ENCODE results near the gene POC1A.
A peak's percentile ranks its signal among the peaks of the same experiment; 100 is the strongest.

The POC1A gene

GRCh38 chr3:52063026-52063723, 91.0 kb downstream of the POC1A start:
- no peak overlapping the region for H3K4me3 ChIP-seq
- H3K4me2 ChIP-seq = no peak overlapping the region
- no peak overlapping the region for H3K27ac ChIP-seq
- no peaks in the 10 kb centered on the region for H4K20me1 ChIP-seq
- H3K36me3 ChIP-seq = no peaks in the 10 kb centered on the region
- H3K9me3 ChIP-seq = no peaks in the 10 kb centered on the region
- no peak overlapping the region for H3K9ac ChIP-seq
- H3K27me3 ChIP-seq = no peaks in the 10 kb centered on the region
- TF ChIP-seq Cebpa-rat (IDR thresholded peaks at IDR 0.05) = no peak
- peaks cover 44% of the 10 kb centered on the region for H3K4me1 ChIP-seq

- H3K9me3 ChIP-seq = no peaks in the 10 kb centered on the region
- no peak overlapping the region for H3K9ac ChIP-seq
- H3K4me1 ChIP-seq = peaks cover 51% of the 10 kb centered on the region
- TF ChIP-seq Cebpa-rat (IDR thresholded peaks at IDR 0.05) = no peak
- no peaks in the 10 kb centered on the region for H4K20me1 ChIP-seq
- no peaks in the 10 kb centered on the region for H3K27me3 ChIP-seq
- no peaks in the 10 kb centered on the region for H3K36me3 ChIP-seq
- H3K27ac ChIP-seq = no peak overlapping the region
- no peak overlapping the region for H3K4me2 ChIP-seq
- H3K4me3 ChIP-seq = no peak overlapping the region
Measured at GRCh38 chr3:52062505-52062904, 91.7 kb downstream of the POC1A start.

GRCh38 chr3:52061121-52061910, 92.9 kb downstream of the POC1A start:
- H3K4me1 ChIP-seq = peaks cover 57% of the 10 kb centered on the region
- H3K9ac ChIP-seq = no peak overlapping the region
- TF ChIP-seq Cebpa-rat (IDR thresholded peaks at IDR 0.05) = no peak
- H3K4me3 ChIP-seq = no peak overlapping the region
- H3K27ac ChIP-seq = no peak overlapping the region
- no peak overlapping the region for H3K4me2 ChIP-seq
- no peaks in the 10 kb centered on the region for H3K36me3 ChIP-seq
- no peaks in the 10 kb centered on the region for H3K9me3 ChIP-seq
- no peaks in the 10 kb centered on the region for H3K27me3 ChIP-seq
- no peaks in the 10 kb centered on the region for H4K20me1 ChIP-seq

GRCh38 chr3:52059781-52060180, 94.4 kb downstream of the POC1A start:
- peak overlapping the region; percentile 99 for H3K4me2 ChIP-seq
- H3K4me3 ChIP-seq = no peak overlapping the region
- H3K27me3 ChIP-seq = no peaks in the 10 kb centered on the region
- H3K27ac ChIP-seq = peak overlapping the region; percentile 7; the same call in 1 of the 2 replicates
- no peaks in the 10 kb centered on the region for H3K9me3 ChIP-seq
- no peak for TF ChIP-seq Cebpa-rat (IDR thresholded peaks at IDR 0.05)
- H4K20me1 ChIP-seq = peaks cover 9% of the 10 kb centered on the region
- H3K36me3 ChIP-seq = no peaks in the 10 kb centered on the region
- H3K9ac ChIP-seq = no peak overlapping the region
- H3K4me1 ChIP-seq = peaks cover 49% of the 10 kb centered on the region

- Histone ChIP-seq H3K4me2 (peak overlapping the region; percentile 99), H3K36me3 (peaks cover 13% of the 10 kb centered on the region), H3K4me3 (peak overlapping the region; percentile 95), H3K9ac (peak overlapping the region; percentile 70), H4K20me1 (peaks cover 27% of the 10 kb centered on the region), H3K9me3 (no peaks in the 10 kb centered on the region), H3K27ac (no peak overlapping the region; the same call in 1 of the 2 replicates), H3K4me1 (peaks cover 63% of the 10 kb centered on the region), H3K27me3 (no peaks in the 10 kb centered on the region)
- no peak for TF ChIP-seq Cebpa-rat (IDR thresholded peaks at IDR 0.05)
Measured at GRCh38 chr3:52057812-52058495, 96.3 kb downstream of the POC1A start.

GRCh38 chr3:52056968-52057811, 97.0 kb downstream of the POC1A start:
- TF ChIP-seq Cebpa-rat (IDR thresholded peaks at IDR 0.05) = no peak
- Histone ChIP-seq H3K36me3 (peaks cover 17% of the 10 kb centered on the region), H3K4me2 (peak overlapping the region; percentile 99), H3K9ac (peak overlapping the region; percentile 80), H3K9me3 (no peaks in the 10 kb centered on the region), H4K20me1 (peaks cover 35% of the 10 kb centered on the region), H3K4me1 (peaks cover 63% of the 10 kb centered on the region), H3K27me3 (no peaks in the 10 kb centered on the region), H3K4me3 (peak overlapping the region; percentile 95), H3K27ac (peak overlapping the region; percentile 77)

GRCh38 chr3:52056521-52056967, 97.7 kb downstream of the POC1A start, which contains the start of gene DUSP7:
Gene DUSP7, minus strand, starts transcription at chr3:52056571. Its CDS starts 205 bp downstream, at chr3:52056366.
- Histone ChIP-seq H3K27ac (peak within 1 kb of the TSS; percentile 92), H3K4me3 (peak within 1 kb of the TSS; percentile 95), H3K9me3 (no peaks in the 10 kb centered on the region), H3K4me1 (peaks cover 68% of the 10 kb centered on the region), H4K20me1 (peaks cover 41% of the 10 kb centered on the region), H3K4me2 (peak within 1 kb of the TSS; percentile 99), H3K9ac (peak within 1 kb of the TSS; percentile 92), H3K27me3 (no peaks in the 10 kb centered on the region), H3K36me3 (peaks cover 23% of the 10 kb centered on the region)
- TF ChIP-seq Cebpa-rat (IDR thresholded peaks at IDR 0.05) = no peak

GRCh38 chr3:52055537-52056351, 98.5 kb downstream of the POC1A start:
- H3K9me3 ChIP-seq = no peaks in the 10 kb centered on the region
- H3K4me1 ChIP-seq = peaks cover 75% of the 10 kb centered on the region
- H3K4me3 ChIP-seq = peak overlapping the region; percentile 95
- peak overlapping the region; percentile 92 for H3K9ac ChIP-seq
- peak overlapping the region; percentile 97 for H3K4me2 ChIP-seq
- peaks cover 49% of the 10 kb centered on the region for H4K20me1 ChIP-seq
- H3K36me3 ChIP-seq = peaks cover 31% of the 10 kb centered on the region
- peak overlapping the region; percentile 92 for H3K27ac ChIP-seq
- TF ChIP-seq Cebpa-rat (IDR thresholded peaks at IDR 0.05) = no peak
- H3K27me3 ChIP-seq = no peaks in the 10 kb centered on the region

Measured in BLaER1 (cell line).